Hematopoietic multipotent progenitor cell treated with erythropoietin and hydrocortisone succinate and interleukin-3 and kit ligand, for 6 days (in vitro differentiated cells): ENCODE data around the gene IFI35.
A peak's percentile ranks its signal among the peaks of the same experiment; 100 is the strongest.
"Not testable (repeated sequence)": the region's sequence is repeated elsewhere in the genome, so short reads cannot be mapped to it uniquely, and the experiment has no call there.

Source experiments
- DNase-seq: peaks from one replicate; pipeline ENCODE4 v3.0.0-alpha.2; 2015

The IFI35 gene

GRCh38 chr17:43006639-43007551 lies at the start of gene IFI35:
Gene IFI35, plus strand, starts transcription at chr17:43006784. Its CDS starts 164 bp downstream, at chr17:43006948.
- peak; percentile 92 for DNase-seq

DNA sequence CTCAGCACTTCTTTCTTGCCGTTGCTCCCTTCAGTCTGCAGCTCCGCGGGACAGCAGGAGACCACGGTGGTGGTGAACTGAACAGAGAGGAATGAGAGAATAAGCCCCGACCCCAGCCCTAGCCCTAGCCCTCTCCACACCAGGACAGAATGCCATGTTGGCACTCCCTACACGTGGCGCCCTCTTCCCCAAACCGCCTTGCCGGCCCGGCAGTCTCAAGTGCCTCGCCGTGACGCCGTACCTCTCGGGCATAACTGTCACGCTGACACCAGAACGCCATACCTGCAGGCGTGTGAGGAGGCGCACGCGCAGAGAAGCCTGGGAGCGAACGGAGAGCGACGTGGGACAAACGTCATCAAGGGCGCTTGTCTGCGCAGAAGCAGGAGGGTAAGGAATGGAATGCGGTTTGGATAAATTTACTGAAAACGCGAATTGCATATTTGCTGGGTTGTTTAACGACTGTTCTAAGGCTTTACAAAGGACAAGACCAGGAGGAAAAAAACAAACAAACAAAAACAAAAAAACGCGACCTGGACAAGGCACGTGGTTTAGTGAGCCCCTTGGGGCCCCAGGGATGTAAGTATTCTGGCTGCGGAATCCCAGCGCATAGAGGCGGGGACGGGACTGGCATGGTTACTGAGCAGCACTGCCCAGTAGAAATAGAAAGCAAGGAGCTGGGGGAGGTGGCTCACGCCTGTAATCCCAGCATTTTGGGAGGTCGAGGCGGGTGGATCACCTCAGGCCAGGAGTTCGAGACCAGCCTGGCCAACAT lies 42.2 kb upstream of the IFI35 start, which contains the start of gene AARSD1:
AARSD1 (minus strand) TSS at position 294 of the 772 bp plus-strand sequence; CDS start at position 280, 14 bp downstream.
- peak; percentile 96 for DNase-seq

GRCh38 chr17:42967925-42968324 lies 38.7 kb upstream of the IFI35 start:
- DNase-seq: no peak

DNA sequence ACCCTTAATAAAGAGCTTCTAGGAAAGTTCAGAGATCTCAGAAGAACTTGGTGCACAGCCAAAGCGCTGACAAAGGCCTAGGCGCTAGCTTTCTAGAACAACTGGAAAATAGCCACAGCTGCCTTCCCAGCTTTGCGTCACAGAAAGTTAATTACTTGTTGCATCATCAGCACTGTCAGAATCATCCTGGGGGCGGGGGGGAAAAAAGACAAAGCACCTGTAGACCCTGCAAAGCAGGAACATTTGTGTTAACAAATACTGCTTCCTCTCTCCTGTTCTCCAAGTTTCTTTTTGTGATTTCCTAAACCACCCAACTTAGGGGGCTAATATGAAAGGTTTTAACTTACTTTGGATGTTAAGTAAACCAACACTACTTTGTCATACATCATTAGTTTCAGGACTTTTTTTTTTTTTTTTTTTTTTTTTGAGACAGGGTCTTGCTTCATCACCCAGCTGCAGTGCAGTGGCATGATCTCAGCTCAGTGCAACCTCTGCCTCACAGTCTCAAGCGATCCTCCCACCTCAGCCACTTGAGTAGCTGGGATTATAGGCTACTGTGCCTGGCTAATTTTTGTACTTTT lies 37.5 kb upstream of the IFI35 start:
- DNase-seq: peak; percentile 32

GRCh38 chr17:42971589-42971988 lies 35.0 kb upstream of the IFI35 start:
- no peak for DNase-seq

DNA sequence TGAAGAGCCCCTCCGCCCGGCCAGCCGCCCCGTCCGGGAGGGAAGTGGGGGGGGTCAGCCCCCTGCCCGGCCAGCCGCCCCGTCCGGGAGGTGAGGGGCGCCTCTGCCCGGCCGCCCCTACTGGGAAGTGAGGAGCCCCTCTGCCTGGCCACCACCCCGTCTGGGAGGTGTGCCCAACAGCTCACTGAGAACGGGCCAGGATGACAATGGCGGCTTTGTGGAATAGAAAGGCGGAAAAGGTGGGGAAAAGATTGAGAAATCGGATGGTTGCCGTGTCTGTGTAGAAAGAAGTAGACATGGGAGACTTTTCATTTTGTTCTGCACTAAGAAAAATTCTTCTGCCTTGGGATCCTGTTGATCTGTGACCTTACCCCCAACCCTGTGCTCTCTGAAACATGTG lies 33.3 kb upstream of the IFI35 start:
- DNase-seq: not testable (repeated sequence)

DNA sequence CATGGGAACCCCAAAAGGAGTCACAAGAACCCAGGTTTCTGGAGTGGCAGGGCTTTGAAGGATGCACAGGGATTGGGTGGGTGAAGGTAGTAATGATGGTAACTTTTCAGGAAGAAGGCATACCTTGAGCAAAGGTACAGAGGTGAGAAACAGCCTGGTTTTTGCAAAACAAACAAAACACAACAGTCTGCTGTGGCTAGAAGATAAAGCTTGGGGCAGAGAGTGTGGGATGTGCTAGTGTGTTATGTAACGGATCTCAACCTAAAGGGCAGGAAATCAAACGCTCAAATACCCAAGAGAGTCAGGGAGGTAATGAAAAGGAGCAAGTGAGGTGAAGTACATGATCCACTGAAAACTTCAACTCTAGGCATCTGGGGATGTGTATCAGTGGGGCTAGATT lies 31.3 kb upstream of the IFI35 start:
- DNase-seq: no peak

GRCh38 chr17:42975701-42976100 lies 30.9 kb upstream of the IFI35 start:
- not testable (repeated sequence) for DNase-seq

GRCh38 chr17:42979511-42980273 lies 26.9 kb upstream of the IFI35 start, which contains the start of gene PTGES3L:
Gene PTGES3L, minus strand, starts transcription at chr17:42980080. Its CDS starts 27 bp downstream, at chr17:42980053.
- peak; percentile 84 for DNase-seq

- DNase-seq: peak; percentile 96
These were observed 26.3 kb upstream of the IFI35 start, which contains the start of gene RUNDC1 for GRCh38 chr17:42980274-42980765. Gene RUNDC1, plus strand, starts transcription at chr17:42980565. Its CDS starts 12 bp downstream, at chr17:42980577.

- DNase-seq: peak; percentile 77
These were observed 25.7 kb upstream of the IFI35 start for GRCh38 chr17:42980766-42981397.

DNA sequence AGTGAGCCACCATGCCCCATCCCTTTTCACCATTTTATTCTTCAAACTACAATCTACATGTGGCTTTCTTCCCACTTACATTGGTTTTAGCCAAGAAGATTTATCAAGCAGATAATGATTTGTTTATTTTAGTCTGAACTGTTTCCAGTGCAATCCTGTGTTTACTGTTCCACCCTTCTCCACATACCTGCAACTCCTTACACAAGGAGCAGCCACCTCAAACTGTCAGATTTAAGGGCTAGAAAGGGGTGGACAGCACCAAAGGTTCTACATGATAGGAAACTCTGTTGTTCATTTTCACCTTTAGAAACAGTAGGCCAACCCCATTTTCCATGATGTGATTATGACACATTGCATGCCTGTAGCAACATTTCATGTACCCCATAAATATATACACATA lies 24.3 kb upstream of the IFI35 start:
- DNase-seq: no peak

- DNase-seq: peak; percentile 70
These were observed 21.4 kb upstream of the IFI35 start for GRCh38 chr17:42985225-42985624.

DNA sequence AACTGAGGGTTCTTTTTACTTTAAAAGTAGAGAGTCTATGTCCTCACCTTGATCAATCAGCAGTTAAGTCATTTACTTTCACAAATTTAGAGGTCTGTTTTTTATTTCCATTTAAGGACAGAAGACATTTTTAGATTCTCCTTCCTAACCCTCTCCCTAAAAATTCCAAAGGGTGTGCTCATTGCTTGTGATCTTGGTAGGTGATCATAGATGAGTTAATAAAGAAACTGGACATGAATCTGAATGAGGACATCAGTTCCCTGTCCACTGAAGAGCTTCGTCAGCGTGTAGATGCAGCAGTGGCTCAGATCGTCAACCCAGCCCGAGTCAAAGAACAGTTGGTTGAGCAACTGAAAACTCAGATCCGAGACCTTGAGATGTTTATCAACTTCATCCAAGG lies 17.4 kb upstream of the IFI35 start:
- no peak for DNase-seq

- DNase-seq: no peak
These were observed 16.6 kb upstream of the IFI35 start for GRCh38 chr17:42989726-42990652.

GRCh38 chr17:42991471-42991870 lies 15.1 kb upstream of the IFI35 start:
- no peak for DNase-seq

- no peak for DNase-seq
These were observed 13.7 kb upstream of the IFI35 start for GRCh38 chr17:42992872-42993271.

- DNase-seq: not testable (repeated sequence)
These were observed 12.7 kb upstream of the IFI35 start for GRCh38 chr17:42993913-42994312.

DNA sequence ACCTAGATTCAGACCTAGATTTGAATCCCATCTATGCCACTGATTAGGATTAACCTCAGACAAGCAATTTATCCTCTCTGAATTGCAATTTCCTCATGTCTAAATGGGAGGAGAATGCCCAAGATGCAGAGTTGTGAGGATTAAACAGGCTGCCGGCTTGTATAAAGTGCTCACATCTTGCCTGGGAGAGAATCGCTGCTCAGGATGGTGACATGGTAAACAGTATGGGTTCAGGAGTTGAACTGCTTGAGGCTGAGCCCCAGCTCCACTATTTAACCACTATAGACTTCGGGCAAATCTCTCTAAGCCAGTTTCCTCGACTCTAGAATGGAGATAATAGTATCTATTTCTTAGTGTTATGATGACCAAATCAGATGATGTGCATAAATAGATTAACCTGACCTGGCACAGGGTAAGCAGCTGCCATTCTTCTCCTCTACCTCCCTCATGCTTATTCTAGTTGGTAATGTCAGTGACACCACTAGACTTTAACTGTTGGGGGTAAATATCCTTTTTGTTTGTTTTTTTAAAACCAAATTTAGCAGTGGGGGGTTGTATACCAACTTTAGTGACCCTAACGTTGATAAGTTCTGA lies 9.1 kb upstream of the IFI35 start:
- no peak for DNase-seq
